ENCODE measurements around the gene SCYGR7. TPM values are rescaled to one million over a fixed set of nuclear protein-coding genes. Genes with fewer than 3 reads are reported as not detected.
A peak's percentile ranks its signal among the peaks of the same experiment; 100 is the strongest.

The SCYGR7 gene
- total and polyA plus RNA-seq, 2 of the 13 experiments (the other 11 are each of a cell fraction or from before 2014, with no cell fraction given), result not detected

DNA sequence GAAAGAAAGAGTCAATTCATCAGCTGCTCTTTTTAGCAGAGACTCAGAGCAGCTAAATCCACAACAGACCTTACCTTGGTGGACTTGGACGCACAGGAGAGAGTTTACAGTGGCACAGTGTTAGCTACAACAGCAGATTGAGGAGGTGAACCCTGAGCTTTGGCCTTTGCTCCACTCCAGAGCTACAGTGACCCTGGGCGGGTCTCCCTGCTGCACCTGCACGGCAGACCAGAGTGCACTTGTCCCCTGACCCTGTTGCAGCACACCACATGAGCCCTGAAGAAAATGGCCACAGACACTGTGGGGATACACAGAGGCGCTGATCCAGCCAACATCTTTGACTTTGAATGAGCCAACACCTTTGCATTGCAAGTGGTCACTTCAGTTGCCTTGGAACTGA is 21.3 kb upstream of the SCYGR7 start (continued):
- 0 out of 2 replicates have a peak, but pooled peaks have one; percentile 27 for TF ChIP-seq HES4 (CRISPR knock-in tag; IDR thresholded peaks at IDR 0.05; ENCODE audit: borderline replicate concordance)
- TF ChIP-seq, protein P1, sequence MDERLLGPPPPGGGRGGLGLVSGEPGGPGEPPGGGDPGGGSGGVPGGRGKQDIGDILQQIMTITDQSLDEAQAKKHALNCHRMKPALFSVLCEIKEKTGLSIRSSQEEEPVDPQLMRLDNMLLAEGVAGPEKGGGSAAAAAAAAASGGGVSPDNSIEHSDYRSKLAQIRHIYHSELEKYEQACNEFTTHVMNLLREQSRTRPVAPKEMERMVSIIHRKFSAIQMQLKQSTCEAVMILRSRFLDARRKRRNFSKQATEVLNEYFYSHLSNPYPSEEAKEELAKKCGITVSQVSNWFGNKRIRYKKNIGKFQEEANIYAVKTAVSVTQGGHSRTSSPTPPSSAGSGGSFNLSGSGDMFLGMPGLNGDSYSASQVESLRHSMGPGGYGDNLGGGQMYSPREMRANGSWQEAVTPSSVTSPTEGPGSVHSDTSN (CRISPR knock-in tag; IDR thresholded peaks at IDR 0.05), result no peak
- TF ChIP-seq, protein P2, sequence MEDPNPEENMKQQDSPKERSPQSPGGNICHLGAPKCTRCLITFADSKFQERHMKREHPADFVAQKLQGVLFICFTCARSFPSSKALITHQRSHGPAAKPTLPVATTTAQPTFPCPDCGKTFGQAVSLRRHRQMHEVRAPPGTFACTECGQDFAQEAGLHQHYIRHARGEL (CRISPR knock-in tag; IDR thresholded peaks at IDR 0.05), result no peak
- TF ChIP-seq, protein P3, sequence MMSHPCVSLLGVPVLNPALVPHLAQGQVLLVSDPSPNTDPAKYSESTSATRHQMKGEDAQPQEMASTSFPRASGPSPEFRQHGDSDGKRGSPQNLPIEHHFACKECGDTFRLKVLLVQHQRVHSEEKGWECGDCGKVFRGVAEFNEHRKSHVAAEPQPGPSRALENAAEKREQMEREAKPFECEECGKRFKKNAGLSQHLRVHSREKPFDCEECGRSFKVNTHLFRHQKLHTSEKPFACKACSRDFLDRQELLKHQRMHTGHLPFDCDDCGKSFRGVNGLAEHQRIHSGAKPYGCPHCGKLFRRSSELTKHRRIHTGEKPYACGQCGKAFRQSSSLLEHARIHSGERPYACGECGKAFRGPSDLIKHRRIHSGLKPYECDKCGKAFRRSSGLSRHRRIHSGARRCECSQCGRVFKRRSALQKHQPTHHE (CRISPR knock-in tag; IDR thresholded peaks at IDR 0.05; ENCODE audit: borderline replicate concordance), result no peak
- peak; percentile 99 for TF ChIP-seq HNF4G (IDR thresholded peaks at IDR 0.05; ENCODE audit: borderline replicate concordance, low read depth, low read length)
- TF ChIP-seq HNF4G (CRISPR knock-in tag; IDR thresholded peaks at IDR 0.05; ENCODE audit: borderline replicate concordance, low read depth), result peak; percentile 97
- no peak for TF ChIP-seq ZNF615 (CRISPR knock-in tag; IDR thresholded peaks at IDR 0.05; ENCODE audit: borderline replicate concordance)
- TF ChIP-seq, protein P4, sequence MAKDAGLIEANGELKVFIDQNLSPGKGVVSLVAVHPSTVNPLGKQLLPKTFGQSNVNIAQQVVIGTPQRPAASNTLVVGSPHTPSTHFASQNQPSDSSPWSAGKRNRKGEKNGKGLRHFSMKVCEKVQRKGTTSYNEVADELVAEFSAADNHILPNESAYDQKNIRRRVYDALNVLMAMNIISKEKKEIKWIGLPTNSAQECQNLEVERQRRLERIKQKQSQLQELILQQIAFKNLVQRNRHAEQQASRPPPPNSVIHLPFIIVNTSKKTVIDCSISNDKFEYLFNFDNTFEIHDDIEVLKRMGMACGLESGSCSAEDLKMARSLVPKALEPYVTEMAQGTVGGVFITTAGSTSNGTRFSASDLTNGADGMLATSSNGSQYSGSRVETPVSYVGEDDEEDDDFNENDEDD (CRISPR knock-in tag; IDR thresholded peaks at IDR 0.05; ENCODE audit: borderline replicate concordance), result no peak
- TF ChIP-seq, protein P5, sequence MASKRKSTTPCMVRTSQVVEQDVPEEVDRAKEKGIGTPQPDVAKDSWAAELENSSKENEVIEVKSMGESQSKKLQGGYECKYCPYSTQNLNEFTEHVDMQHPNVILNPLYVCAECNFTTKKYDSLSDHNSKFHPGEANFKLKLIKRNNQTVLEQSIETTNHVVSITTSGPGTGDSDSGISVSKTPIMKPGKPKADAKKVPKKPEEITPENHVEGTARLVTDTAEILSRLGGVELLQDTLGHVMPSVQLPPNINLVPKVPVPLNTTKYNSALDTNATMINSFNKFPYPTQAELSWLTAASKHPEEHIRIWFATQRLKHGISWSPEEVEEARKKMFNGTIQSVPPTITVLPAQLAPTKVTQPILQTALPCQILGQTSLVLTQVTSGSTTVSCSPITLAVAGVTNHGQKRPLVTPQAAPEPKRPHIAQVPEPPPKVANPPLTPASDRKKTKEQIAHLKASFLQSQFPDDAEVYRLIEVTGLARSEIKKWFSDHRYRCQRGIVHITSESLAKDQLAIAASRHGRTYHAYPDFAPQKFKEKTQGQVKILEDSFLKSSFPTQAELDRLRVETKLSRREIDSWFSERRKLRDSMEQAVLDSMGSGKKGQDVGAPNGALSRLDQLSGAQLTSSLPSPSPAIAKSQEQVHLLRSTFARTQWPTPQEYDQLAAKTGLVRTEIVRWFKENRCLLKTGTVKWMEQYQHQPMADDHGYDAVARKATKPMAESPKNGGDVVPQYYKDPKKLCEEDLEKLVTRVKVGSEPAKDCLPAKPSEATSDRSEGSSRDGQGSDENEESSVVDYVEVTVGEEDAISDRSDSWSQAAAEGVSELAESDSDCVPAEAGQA (IDR thresholded peaks at IDR 0.05; ENCODE audit: low read depth), result no peak
- TF ChIP-seq, protein P5 (CRISPR knock-in tag; IDR thresholded peaks at IDR 0.05; ENCODE audit: borderline replicate concordance), result no peak
- TF ChIP-seq ERF (CRISPR knock-in tag; IDR thresholded peaks at IDR 0.05), result no peak; the same call in 1 of the 2 replicates
- TF ChIP-seq ISL2 (CRISPR knock-in tag; IDR thresholded peaks at IDR 0.05), result no peak
- TF ChIP-seq, protein P6, sequence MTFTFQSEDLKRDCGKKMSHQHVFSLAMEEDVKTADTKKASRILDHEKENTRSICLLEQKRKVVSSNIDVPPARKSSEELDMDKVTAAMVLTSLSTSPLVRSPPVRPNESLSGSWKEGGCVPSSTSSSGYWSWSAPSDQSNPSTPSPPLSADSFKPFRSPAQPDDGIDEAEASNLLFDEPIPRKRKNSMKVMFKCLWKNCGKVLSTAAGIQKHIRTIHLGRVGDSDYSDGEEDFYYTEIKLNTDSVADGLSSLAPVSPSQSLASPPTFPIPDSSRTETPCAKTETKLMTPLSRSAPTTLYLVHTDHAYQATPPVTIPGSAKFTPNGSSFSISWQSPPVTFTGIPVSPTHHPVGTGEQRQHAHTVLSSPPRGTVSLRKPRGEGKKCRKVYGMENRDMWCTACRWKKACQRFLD (CRISPR knock-in tag; IDR thresholded peaks at IDR 0.05; ENCODE audit: borderline replicate concordance), result no peak
- no peak for TF ChIP-seq BORCS8-MEF2B (CRISPR knock-in tag; IDR thresholded peaks at IDR 0.05)
- TF ChIP-seq MAFK (conservative IDR thresholded peaks at IDR 0.05 in 1 of 2, IDR thresholded peaks at IDR 0.05 in 1 of 2; ENCODE audit: low read length in 2 of 2), result no peak
- no peak for TF ChIP-seq LCORL (IDR thresholded peaks at IDR 0.05)
- peak; percentile 84 for TF ChIP-seq LCORL (CRISPR knock-in tag; IDR thresholded peaks at IDR 0.05)
